Endothelial cell of umbilical vein (primary cell): ENCODE results near the gene IL25. TPM values are rescaled to one million over a fixed set of nuclear protein-coding genes. Genes with fewer than 3 reads are reported as not detected.
A peak's percentile ranks its signal among the peaks of the same experiment; 100 is the strongest.

Experiments
- BruUV-seq: library from RNA; stranded (reverse); fragments of 400-500 nt; replicated peaks from 2 replicates; lab custom pipeline; 2021; lab: Mats Ljungman, UMichigan
- CTCF ChIA-PET: fragments of 300-600, 350-600 bp; sonication (Branson Sonifier 250); formaldehyde crosslinking; loops from one replicate; lab custom pipeline; 2021; ENCODE audit warnings: antibody characterized with exemption, inconsistent platforms; lab: Charles Lee
- POLR2A ChIA-PET: fragments of 300-600, 350-600 bp; sonication (Branson Sonifier 250); formaldehyde crosslinking; loops from one replicate; lab custom pipeline; 2021; ENCODE audit warnings: antibody characterized with exemption, inconsistent platforms; lab: Charles Lee
- DNase-seq: peaks from one replicate; pipeline ENCODE4 v3.0.0-alpha.2; 2011; ENCODE audit warnings: low read depth, low spot score
- FAIRE-seq: peaks from 2 replicates; lab custom pipeline; 2011; peaks lifted over from hg19 to GRCh38; lab: Jason Lieb, UNC
- H2AFZ ChIP-seq: 2 replicates; pipeline ENCODE4 v1.6.0; 2012; ENCODE audit warnings: low read depth, low read length, control low read depth, inconsistent platforms
- H3K27ac ChIP-seq: 2 replicates; pipeline ENCODE4 v1.5.1; 2011; ENCODE audit warnings: low read depth, mild to moderate bottlenecking, control low read depth, low read length, moderate library complexity; ENCODE audit not compliant: insufficient read depth
- H3K27me3 ChIP-seq, 2 experiments: 2 replicates each; pipeline versions ENCODE4 v1.6.0 to v1.6.1; 2011; ENCODE audit warnings: low read length in 2 of 2, mixed read lengths in 1 of 2; ENCODE audit not compliant: control insufficient read depth in 2 of 2, insufficient read depth in 2 of 2
- H3K36me3 ChIP-seq, 2 experiments: 2 replicates in 1 of 2; 3 replicates in 1 of 2; pipeline ENCODE4 v1.5.1; 2011; ENCODE audit warnings: low read length in 2 of 2, mild to moderate bottlenecking in 1 of 2, moderate library complexity in 1 of 2; ENCODE audit not compliant: control insufficient read depth in 2 of 2, insufficient read depth in 2 of 2; ENCODE audit errors: extremely low read depth in 1 of 2
- H3K4me1 ChIP-seq: 3 replicates; pipeline ENCODE4 v1.5.1; 2011; ENCODE audit warnings: mild to moderate bottlenecking, low read length; ENCODE audit not compliant: control insufficient read depth, insufficient read depth; ENCODE audit errors: extremely low read depth
- H3K4me2 ChIP-seq: 2 replicates; pipeline ENCODE4 v1.6.1; 2011; ENCODE audit warnings: low read length, control low read depth, mixed read lengths; ENCODE audit not compliant: insufficient read depth
- H3K4me3 ChIP-seq, 3 experiments: fragments of 200-600 bp in 1 of 3; sonication (generic), shearing (Covaris generic) in 1 of 3; replicated peaks in 1 of 3; 2 replicates each; pipeline ENCODE4 v1.5.1; 2011 to 2016; ENCODE audit warnings: control low read depth in 3 of 3, low read length in 3 of 3, mild to moderate bottlenecking in 2 of 3, inconsistent platforms in 1 of 3, low read depth in 1 of 3, moderate library complexity in 1 of 3; ENCODE audit not compliant: insufficient read depth in 1 of 3
- H3K79me2 ChIP-seq: 2 replicates; pipeline ENCODE4 v1.6.0; 2012; ENCODE audit warnings: low read length, inconsistent platforms; ENCODE audit not compliant: control insufficient read depth, insufficient read depth
- H3K9ac ChIP-seq: replicated peaks from 2 replicates; pipeline ENCODE3; 2011; ENCODE audit warnings: low read length, control low read depth; ENCODE audit not compliant: insufficient read depth; ENCODE audit errors: extremely low read depth
- H3K9me1 ChIP-seq: replicated peaks from 3 replicates; pipeline ENCODE4 v1.6.0; 2011; ENCODE audit warnings: mild to moderate bottlenecking, low read length; ENCODE audit not compliant: control insufficient read depth, insufficient read depth; ENCODE audit errors: extremely low read depth
- H3K9me3 ChIP-seq: replicated peaks from 2 replicates; pipeline ENCODE4 v1.5.1; 2012; ENCODE audit warnings: low read length, inconsistent platforms; ENCODE audit not compliant: control insufficient read depth, insufficient read depth
- H4K20me1 ChIP-seq: replicated peaks from 2 replicates; pipeline ENCODE3; 2011; ENCODE audit warnings: mild to moderate bottlenecking, low read length; ENCODE audit not compliant: control insufficient read depth, insufficient read depth; ENCODE audit errors: extremely low read depth
- EZH2 ChIP-seq: IDR thresholded peaks from 2 replicates; pipeline ENCODE4 v1.6.1; 2012; ENCODE audit warnings: borderline replicate concordance, low read depth, mild to moderate bottlenecking, moderate library complexity, low read length, inconsistent platforms; ENCODE audit not compliant: severe bottlenecking
- FOS ChIP-seq: IDR thresholded peaks from 2 replicates; pipeline ENCODE4 v1.6.1; 2011; ENCODE audit warnings: mild to moderate bottlenecking, low read length, moderate library complexity, borderline replicate concordance; ENCODE audit not compliant: insufficient read depth
- GATA2 ChIP-seq: IDR thresholded peaks from 2 replicates; pipeline ENCODE4 v1.7.0; 2011; ENCODE audit warnings: low read depth, mild to moderate bottlenecking, moderate library complexity, mixed read lengths, low read length; ENCODE audit not compliant: insufficient read length, insufficient read depth
- JUN ChIP-seq: IDR thresholded peaks from 2 replicates; pipeline ENCODE4 v1.6.1; 2011; ENCODE audit warnings: borderline replicate concordance, low read depth; ENCODE audit not compliant: insufficient read length, insufficient read depth
- MAX ChIP-seq: IDR thresholded peaks from 2 replicates; pipeline ENCODE4 v1.6.1; 2011; ENCODE audit not compliant: insufficient read depth, insufficient read length
- MYC ChIP-seq: IDR thresholded peaks from one replicate; pipeline ENCODE4 v1.6.1; 2011; ENCODE audit warnings: mild to moderate bottlenecking, low read depth, low read length
- POLR2A ChIP-seq: IDR thresholded peaks from 2 replicates; pipeline ENCODE4 v1.6.1; 2012; ENCODE audit warnings: low read depth, mild to moderate bottlenecking, control low read depth, low read length
- POLR2AphosphoS5 ChIP-seq: IDR thresholded peaks from 2 replicates; pipeline ENCODE4 v1.6.1; 2012; ENCODE audit warnings: low read depth, mild to moderate bottlenecking, control low read depth, low read length, moderate library complexity; ENCODE audit not compliant: insufficient read depth
- dilution Hi-C: fragments of 300-500 bp; cut with MboI; formaldehyde crosslinking; loops from one replicate; pipeline ENCODE4 v1.15.0; 2019; ENCODE audit warnings: low sequenced_read_pairs; ENCODE audit not compliant: extremely low pct_ligation_motif_present
- intact Hi-C: fragments of 100-400 bp; cut with micrococcal nuclease; formaldehyde crosslinking; loops from one replicate; pipeline ENCODE4 v1.10.0; 2022
- polyA plus RNA-seq, 4 experiments: library from polyadenylated mRNA; depleted of rRNA in 3 of 4; stranded (reverse) in 3 of 4; unstranded in 1 of 4; fragments of >200 nt; gene quantifications; 2 replicates each; pipeline versions ENCODE4 v1.2.1 to v1.2.3, GENCODE V29; 2011 to 2012; ENCODE audit warnings: missing spikeins in 1 of 4
- total RNA-seq: library from RNA; stranded (reverse); gene quantifications from 2 replicates; pipeline ENCODE4 v1.2.3, GENCODE V29; 2021
- TF ChIP-seq, protein P1 (sequence below), 2 donors: IDR thresholded peaks; 1 replicate in 1 of 2; 2 replicates in 1 of 2; pipeline ENCODE4 v1.5.1; 2011; ENCODE audit warnings: low read length in 2 of 2, mild to moderate bottlenecking in 2 of 2, moderate library complexity in 2 of 2, control low read depth in 1 of 2, inconsistent platforms in 1 of 2, low read depth in 1 of 2; ENCODE audit not compliant: insufficient read depth in 1 of 2; ENCODE audit errors: extremely low read depth in 1 of 2

IL25 gene
- total and polyA plus RNA-seq, 2 donors (not counting 3 experiments of a cell fraction or from before 2014, with no cell fraction given): not detected

GRCh38 chr14:23326491-23327332 lies 45.9 kb upstream of the IL25 start:
- H4K20me1 ChIP-seq: no peaks in the 10 kb centered on the region
- H3K27me3 ChIP-seq: no peaks in the 10 kb centered on the region
- TF ChIP-seq, protein P1, sequence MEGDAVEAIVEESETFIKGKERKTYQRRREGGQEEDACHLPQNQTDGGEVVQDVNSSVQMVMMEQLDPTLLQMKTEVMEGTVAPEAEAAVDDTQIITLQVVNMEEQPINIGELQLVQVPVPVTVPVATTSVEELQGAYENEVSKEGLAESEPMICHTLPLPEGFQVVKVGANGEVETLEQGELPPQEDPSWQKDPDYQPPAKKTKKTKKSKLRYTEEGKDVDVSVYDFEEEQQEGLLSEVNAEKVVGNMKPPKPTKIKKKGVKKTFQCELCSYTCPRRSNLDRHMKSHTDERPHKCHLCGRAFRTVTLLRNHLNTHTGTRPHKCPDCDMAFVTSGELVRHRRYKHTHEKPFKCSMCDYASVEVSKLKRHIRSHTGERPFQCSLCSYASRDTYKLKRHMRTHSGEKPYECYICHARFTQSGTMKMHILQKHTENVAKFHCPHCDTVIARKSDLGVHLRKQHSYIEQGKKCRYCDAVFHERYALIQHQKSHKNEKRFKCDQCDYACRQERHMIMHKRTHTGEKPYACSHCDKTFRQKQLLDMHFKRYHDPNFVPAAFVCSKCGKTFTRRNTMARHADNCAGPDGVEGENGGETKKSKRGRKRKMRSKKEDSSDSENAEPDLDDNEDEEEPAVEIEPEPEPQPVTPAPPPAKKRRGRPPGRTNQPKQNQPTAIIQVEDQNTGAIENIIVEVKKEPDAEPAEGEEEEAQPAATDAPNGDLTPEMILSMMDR (IDR thresholded peaks at IDR 0.05; ENCODE audit: extremely low read depth in 1 of 2, insufficient read depth in 1 of 2, low read depth in 1 of 2, low read length in 2 of 2): no peak
- TF ChIP-seq FOS: no peak
- no peak for TF ChIP-seq JUN
- TF ChIP-seq POLR2AphosphoS5: peak; percentile 37
- no peak for TF ChIP-seq GATA2
- TF ChIP-seq EZH2: no peak
- peak; percentile 47 for TF ChIP-seq POLR2A
- TF ChIP-seq MYC: no peak
- no peak for TF ChIP-seq MAX
- no peak for DNase-seq
- H2AFZ ChIP-seq: no peak overlapping the region
- H3K4me1 ChIP-seq: peaks cover 10% of the 10 kb centered on the region
- H3K9me3 ChIP-seq: no peaks in the 10 kb centered on the region
- peaks cover 23% of the 10 kb centered on the region for H3K79me2 ChIP-seq
- no peak overlapping the region for H3K27ac ChIP-seq
- H3K4me2 ChIP-seq: no peak overlapping the region
- FAIRE-seq: peak; percentile 49
- no peak overlapping the region for H3K4me3 ChIP-seq
- H3K36me3 ChIP-seq: peaks cover 10 to 15% of the 10 kb centered on the region in 2 experiments
- H3K9ac ChIP-seq: no peak overlapping the region
- dilution Hi-C loops: no loop called here
- BruUV-seq: no TSS peak
- no peaks in the 10 kb centered on the region for H3K9me1 ChIP-seq
- CTCF ChIA-PET: interaction anchor here (0.8 to 5.0 kb wide), 12 partner anchors 20 to 236 kb away, joined by 3 to 48 read pairs (median 4); partner anchors contain the start of gene BCL2L2
- POLR2A ChIA-PET: interaction anchor here (1.0 kb wide), 1 partner anchor 229 kb away, joined by 3 read pairs; the partner anchor contains the start of gene THTPA
- intact Hi-C loops: no loop called here
